Measurements from ENCODE around the gene GPR137. TPM values are rescaled to one million over a fixed set of nuclear protein-coding genes. Genes with fewer than 3 reads are reported as not detected.

The GPR137 gene
- total and polyA plus RNA-seq, 12 donors, result 15.6 to 69.8 (median 41.2) TPM

DNA sequence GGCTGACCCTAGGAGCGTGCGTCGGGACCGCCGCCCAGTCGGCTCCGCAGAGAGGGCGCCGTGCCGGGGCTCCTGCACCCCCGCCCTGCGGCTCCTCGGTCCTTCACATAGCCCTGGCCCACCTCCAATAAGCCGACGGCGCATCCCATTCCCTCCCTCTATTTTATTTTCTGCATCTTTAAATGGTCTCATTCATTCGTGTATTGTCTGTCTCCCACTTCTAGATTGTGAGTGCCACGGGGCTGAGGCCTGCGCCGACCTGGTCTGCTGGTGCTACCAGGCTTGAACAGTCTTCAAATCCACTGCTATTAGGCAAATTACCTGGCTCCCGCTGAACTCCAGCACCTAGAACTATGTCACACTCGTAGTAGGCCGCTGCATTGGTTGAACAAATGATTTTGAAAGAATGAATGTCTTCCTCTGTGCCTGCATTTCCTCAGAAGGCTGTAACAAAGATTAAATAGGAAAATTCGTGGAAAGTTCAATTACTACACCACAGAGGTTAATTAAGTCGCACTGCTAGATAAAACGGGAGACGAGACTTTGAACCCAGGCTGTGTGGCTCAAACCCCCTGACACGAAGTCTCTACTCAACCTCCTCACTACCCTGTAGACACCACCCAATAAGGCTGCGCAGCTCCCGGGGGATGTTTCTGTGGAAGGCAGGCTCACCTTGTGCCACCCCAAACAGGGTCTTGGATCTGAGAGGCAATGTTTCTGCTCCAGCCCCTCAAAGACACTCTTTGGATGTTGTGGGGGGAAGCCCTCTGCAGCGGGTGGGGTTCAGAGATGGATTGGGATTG, 37.7 kb upstream of the GPR137 start:
- Histone ChIP-seq H3K36me3 (replicated peaks in 1 of 2) (peaks cover 0 to 12% of the 10 kb centered on the region in 2 donors), H3K27ac (peak overlapping the region in 4 of 5 donors; percentile 68 to 90 (median 87)), H3K4me1 (replicated peaks in 1 of 2) (peaks cover 32 to 44% of the 10 kb centered on the region in 2 donors), H3K4me3 (peak overlapping the region in 2 of 4 donors; percentile 72 to 82), H3K27me3 (no peaks in the 10 kb centered on the region), H3K9me3 (replicated peaks in 1 of 3) (no peaks in the 10 kb centered on the region)
- 33 to 44% (median 41%) methylated on average over 28 to 31 of the region's 31 CpGs for WGBS, 4 donors
- intact Hi-C loops (cut with DNase I), result no loop called here
- TF ChIP-seq POLR2A (IDR thresholded peaks at IDR 0.05) (no peak), CTCF (IDR thresholded peaks at IDR 0.05) (no peak)
- peak in 2 of 7 donors; percentile 32 to 33 for DNase-seq

- WGBS, 4 donors, result 64 to 80% (median 75%) methylated on average over 4 to 7 of the region's 7 CpGs
- Histone ChIP-seq H3K9me3 (replicated peaks in 1 of 3) (no peaks in the 10 kb centered on the region), H3K4me1 (replicated peaks in 1 of 2) (peaks cover 37 to 45% of the 10 kb centered on the region in 2 donors), H3K36me3 (replicated peaks in 1 of 2) (peaks cover 0 to 7% of the 10 kb centered on the region in 2 donors), H3K4me3 (no peak overlapping the region), H3K27me3 (no peaks in the 10 kb centered on the region), H3K27ac (no peak overlapping the region)
- DNase-seq, result peak in 1 of 7 donors; percentile 17
- TF ChIP-seq CTCF (IDR thresholded peaks at IDR 0.05) (no peak), POLR2A (IDR thresholded peaks at IDR 0.05) (no peak)
- intact Hi-C loops (cut with DNase I), result no loop called here
Observed at GRCh38 chr11:64248578-64248977, 37.1 kb upstream of the GPR137 start.

- TF ChIP-seq POLR2A (IDR thresholded peaks at IDR 0.05) (no peak), CTCF (IDR thresholded peaks at IDR 0.05) (no peak)
- H3K4me1 ChIP-seq (replicated peaks in 1 of 2), result peaks cover 40 to 49% of the 10 kb centered on the region in 2 donors
- DNase-seq, result no peak
- peaks cover 0 to 4% of the 10 kb centered on the region in 2 donors for H3K36me3 ChIP-seq (replicated peaks in 1 of 2)
- H3K27ac ChIP-seq, result no peak overlapping the region
- no peak overlapping the region for H3K4me3 ChIP-seq
- intact Hi-C loops (cut with DNase I), result no loop called here
- no peaks in the 10 kb centered on the region for H3K27me3 ChIP-seq
- 60 to 90% (median 86%) methylated on average over 1 to 4 of the region's 4 CpGs for WGBS, 4 donors
- H3K9me3 ChIP-seq (replicated peaks in 1 of 3), result no peaks in the 10 kb centered on the region
Observed at GRCh38 chr11:64249038-64249437, 36.6 kb upstream of the GPR137 start.

- Histone ChIP-seq H3K9me3 (replicated peaks in 1 of 3) (no peaks in the 10 kb centered on the region), H3K4me1 (replicated peaks in 1 of 2) (peaks cover 40 to 48% of the 10 kb centered on the region in 2 donors), H3K4me3 (no peak overlapping the region), H3K27ac (no peak overlapping the region), H3K36me3 (replicated peaks in 1 of 2) (peaks cover 0 to 4% of the 10 kb centered on the region in 2 donors), H3K27me3 (no peaks in the 10 kb centered on the region)
- WGBS, 4 donors, result 83 to 95% (median 87%) methylated on average over 4 to 8 of the region's 8 CpGs
- intact Hi-C loops (cut with DNase I), result no loop called here
- DNase-seq, result no peak
- TF ChIP-seq POLR2A (IDR thresholded peaks at IDR 0.05) (no peak), CTCF (IDR thresholded peaks at IDR 0.05) (no peak)
Observed at GRCh38 chr11:64249563-64250414, 35.9 kb upstream of the GPR137 start.

All from adrenal gland (tissue), 12 donors.